Thyroid gland (tissue), 4 donors: Measurements from ENCODE around the gene ZCCHC24.

Source experiments
- POLR2A ChIP-seq, 2 donors: fragments of 450-650 bp; IDR thresholded peaks; one replicate each; pipeline ENCODE4 v1.6.1; 2017; ENCODE audit warnings: antibody characterized with exemption in 2 of 2, mild to moderate bottlenecking in 2 of 2, moderate library complexity in 1 of 2
- TF ChIP-seq, protein P1 (sequence below), 6 experiments: fragments of 200-600 bp in 3 of 6; fragments of 450-650 bp in 3 of 6; sonication (generic) in 3 of 6; IDR thresholded peaks; one replicate each; pipeline ENCODE4 v1.5.1; 2016 to 2019; ENCODE audit warnings: antibody characterized with exemption in 6 of 6, mild to moderate bottlenecking in 2 of 6, inconsistent platforms in 1 of 6, moderate library complexity in 1 of 6

- TF ChIP-seq, protein P1, sequence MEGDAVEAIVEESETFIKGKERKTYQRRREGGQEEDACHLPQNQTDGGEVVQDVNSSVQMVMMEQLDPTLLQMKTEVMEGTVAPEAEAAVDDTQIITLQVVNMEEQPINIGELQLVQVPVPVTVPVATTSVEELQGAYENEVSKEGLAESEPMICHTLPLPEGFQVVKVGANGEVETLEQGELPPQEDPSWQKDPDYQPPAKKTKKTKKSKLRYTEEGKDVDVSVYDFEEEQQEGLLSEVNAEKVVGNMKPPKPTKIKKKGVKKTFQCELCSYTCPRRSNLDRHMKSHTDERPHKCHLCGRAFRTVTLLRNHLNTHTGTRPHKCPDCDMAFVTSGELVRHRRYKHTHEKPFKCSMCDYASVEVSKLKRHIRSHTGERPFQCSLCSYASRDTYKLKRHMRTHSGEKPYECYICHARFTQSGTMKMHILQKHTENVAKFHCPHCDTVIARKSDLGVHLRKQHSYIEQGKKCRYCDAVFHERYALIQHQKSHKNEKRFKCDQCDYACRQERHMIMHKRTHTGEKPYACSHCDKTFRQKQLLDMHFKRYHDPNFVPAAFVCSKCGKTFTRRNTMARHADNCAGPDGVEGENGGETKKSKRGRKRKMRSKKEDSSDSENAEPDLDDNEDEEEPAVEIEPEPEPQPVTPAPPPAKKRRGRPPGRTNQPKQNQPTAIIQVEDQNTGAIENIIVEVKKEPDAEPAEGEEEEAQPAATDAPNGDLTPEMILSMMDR (IDR thresholded peaks at IDR 0.05): no peak
- no peak for TF ChIP-seq POLR2A (IDR thresholded peaks at IDR 0.05)
Measured at GRCh38 chr10:79390551-79391229, 54.7 kb downstream of the ZCCHC24 start.
